IMR-90 (cell line): Measurements from ENCODE around the gene CCT5. TPM values are rescaled to one million over a fixed set of nuclear protein-coding genes. Genes with fewer than 3 reads are reported as not detected.

ENCODE experiments used
- ATAC-seq: fragments of 200-7000 bp; cut with Tn5 transposase; 2 replicates; pipeline ENCODE4 v1.9.1; 2020; ENCODE audit warnings: low read depth, mild to moderate bottlenecking, moderate library complexity
- BruUV-seq: library from RNA; stranded (reverse); fragments of 400-500 nt; replicated peaks from 2 replicates; lab custom pipeline; 2021; lab: Mats Ljungman, UMichigan
- CTCF ChIA-PET: fragments of 300-600 bp; formaldehyde crosslinking; extraction: SDS; loops from one replicate; lab custom pipeline; 2021; ENCODE audit warnings: antibody characterized with exemption; lab: Yijun Ruan, JAX
- POLR2A ChIA-PET: fragments of 300-600 bp; sonication (Branson Sonifier 250); formaldehyde crosslinking; loops from one replicate; lab custom pipeline; 2022; ENCODE audit warnings: antibody characterized with exemption; ENCODE audit not compliant: unreplicated experiment; lab: Charles Lee
- DNase-seq: peaks from one replicate; pipeline ENCODE4 v3.0.0; 2013
- H2AFZ ChIP-seq: replicated peaks from 2 replicates; pipeline ENCODE3; 2013; ENCODE audit warnings: low read length, mild to moderate bottlenecking; ENCODE audit not compliant: poor library complexity
- H2AK5ac ChIP-seq: 2 replicates; pipeline ENCODE4 v1.6.1; 2013; ENCODE audit warnings: low read depth, low read length, inconsistent platforms
- H2AK9ac ChIP-seq: replicated peaks from 2 replicates; pipeline ENCODE3; 2013; ENCODE audit warnings: mild to moderate bottlenecking, low read depth, low read length, moderate library complexity; ENCODE audit not compliant: poor library complexity
- H2BK120ac ChIP-seq: 2 replicates; pipeline ENCODE4 v1.6.1; 2013; ENCODE audit warnings: low read depth, low read length, inconsistent platforms
- H2BK15ac ChIP-seq: 3 replicates; pipeline ENCODE4 v1.6.1; 2013; ENCODE audit warnings: low read depth, low read length, inconsistent platforms
- H2BK20ac ChIP-seq: 2 replicates; pipeline ENCODE4 v1.6.1; 2013; ENCODE audit warnings: low read depth, mild to moderate bottlenecking, inconsistent platforms, low read length, moderate library complexity
- H2BK5ac ChIP-seq: 2 replicates; pipeline ENCODE4 v1.6.1; 2013; ENCODE audit warnings: mild to moderate bottlenecking, low read depth, low read length, inconsistent platforms; ENCODE audit not compliant: poor library complexity, severe bottlenecking
- H3K14ac ChIP-seq: replicated peaks from 2 replicates; pipeline ENCODE4 v1.6.1; 2013; ENCODE audit warnings: low read depth, low read length, inconsistent platforms
- H3K18ac ChIP-seq: 2 replicates; pipeline ENCODE4 v1.6.1; 2013; ENCODE audit warnings: low read depth, low read length, control low read depth
- H3K23ac ChIP-seq: 2 replicates; pipeline ENCODE4 v1.6.1; 2013; ENCODE audit warnings: low read depth, low read length, inconsistent platforms
- H3K27ac ChIP-seq: 2 replicates; pipeline ENCODE4 v1.5.1; 2013; ENCODE audit warnings: mild to moderate bottlenecking, control low read depth, low read length; ENCODE audit not compliant: insufficient read depth
- H3K27me3 ChIP-seq: 2 replicates; pipeline ENCODE4 v1.6.1; 2013; ENCODE audit warnings: low read length; ENCODE audit not compliant: control insufficient read depth, insufficient read depth
- H3K36me3 ChIP-seq: 2 replicates; pipeline ENCODE4 v1.6.1; 2013; ENCODE audit warnings: low read length, mixed read lengths; ENCODE audit not compliant: control insufficient read depth, insufficient read depth
- H3K4ac ChIP-seq: 2 replicates; pipeline ENCODE4 v1.6.1; 2013; ENCODE audit warnings: low read depth, low read length, inconsistent platforms
- H3K4me1 ChIP-seq: 2 replicates; pipeline ENCODE4 v1.6.1; 2013; ENCODE audit warnings: low read length, mixed read lengths; ENCODE audit not compliant: control insufficient read depth, insufficient read depth
- H3K4me2 ChIP-seq: 2 replicates; pipeline ENCODE4 v1.6.1; 2013; ENCODE audit warnings: low read depth, mild to moderate bottlenecking, control low read depth, low read length, moderate library complexity
- H3K4me3 ChIP-seq: 2 replicates; pipeline ENCODE4 v1.5.1; 2013; ENCODE audit warnings: low read depth, mild to moderate bottlenecking, control low read depth, low read length, moderate library complexity; ENCODE audit not compliant: insufficient read depth
- H3K56ac ChIP-seq: 2 replicates; pipeline ENCODE4 v1.6.1; 2013; ENCODE audit warnings: low read length, inconsistent platforms; ENCODE audit not compliant: insufficient read depth; ENCODE audit errors: extremely low read depth
- H3K79me1 ChIP-seq, 2 experiments: 2 replicates each; pipeline ENCODE4 v1.6.1; 2013; ENCODE audit warnings: low read length in 2 of 2, inconsistent platforms in 1 of 2, low read depth in 1 of 2
- H3K9ac ChIP-seq: 2 replicates; pipeline ENCODE4 v1.6.1; 2013; ENCODE audit warnings: low read depth, low read length, control low read depth
- H3K9me1 ChIP-seq: 2 replicates; pipeline ENCODE4 v1.6.1; 2013; ENCODE audit warnings: low read length, inconsistent platforms; ENCODE audit not compliant: insufficient read depth
- H3K9me3 ChIP-seq: 2 replicates; pipeline ENCODE4 v1.6.1; 2013; ENCODE audit warnings: low read length; ENCODE audit not compliant: control insufficient read depth, insufficient read depth
- H4K20me1 ChIP-seq: 2 replicates; pipeline ENCODE4 v1.6.1; 2013; ENCODE audit warnings: low read length, inconsistent platforms; ENCODE audit not compliant: insufficient read depth
- H4K5ac ChIP-seq: 2 replicates; pipeline ENCODE4 v1.6.1; 2013; ENCODE audit warnings: mild to moderate bottlenecking, low read depth, low read length, control low read depth
- H4K8ac ChIP-seq, 2 experiments: 2 replicates each; pipeline ENCODE4 v1.6.1; 2013; ENCODE audit warnings: low read depth in 2 of 2, low read length in 2 of 2, control low read depth in 1 of 2, inconsistent platforms in 1 of 2
- H4K91ac ChIP-seq: 2 replicates; pipeline ENCODE4 v1.6.1; 2013; ENCODE audit warnings: low read depth, low read length, inconsistent platforms; ENCODE audit not compliant: insufficient read depth
- CEBPB ChIP-seq: IDR thresholded peaks from 2 replicates; pipeline ENCODE4 v1.6.1; 2012; ENCODE audit warnings: low read depth, low read length, improper control_type of control experiment
- RAD21 ChIP-seq: IDR thresholded peaks from 2 replicates; pipeline ENCODE4 v1.6.1; 2012; ENCODE audit warnings: low read length, improper control_type of control experiment
- WGBS, 2 experiments: methylation state at CpG; one replicate each; pipeline versions ENCODE4 v1.1.5 to v1.1.7; 2013; ENCODE audit warnings: missing lambda C conversion rate in 2 of 2; ENCODE audit not compliant: insufficient read length in 1 of 2; ENCODE audit errors: extremely low coverage in 2 of 2; 5-methylcytosine and 5-hydroxymethylcytosine counted together
- dilution Hi-C: fragments of 300-500 bp; cut with HindIII; formaldehyde crosslinking; loops from one replicate; pipeline ENCODE4 v1.14.3; 2018; ENCODE audit warnings: low sequenced_read_pairs; ENCODE audit not compliant: unreplicated experiment
- in situ Hi-C: fragments of 300-500 bp; cut with MboI; formaldehyde crosslinking; loops from 3 replicates; pipeline ENCODE4 v1.14.3; 2019; ENCODE audit warnings: low sequenced_read_pairs, inconsistent platforms, mixed read lengths
- intact Hi-C: fragments of 100-400 bp; cut with micrococcal nuclease; formaldehyde crosslinking; loops from 2 replicates; pipeline ENCODE4 v1.10.0; 2022
- polyA plus RNA-seq, 3 experiments: library from polyadenylated mRNA; depleted of rRNA; stranded (reverse); fragments of >200 nt; gene quantifications; 2 replicates each; pipeline ENCODE4 v1.2.3, GENCODE V29; 2012; ENCODE audit warnings: low replicate concordance in 1 of 3
- total RNA-seq: library from RNA; depleted of rRNA; stranded (reverse); fragments of >200 nt; gene quantifications from 2 replicates; pipeline ENCODE4 v1.2.3, GENCODE V29; 2012

Gene CCT5
- total and polyA plus RNA-seq, 2 of the 4 experiments (the other 2 are of a cell fraction): 358 to 481 TPM

GRCh38 chr5:10227379-10227778, 22.7 kb upstream of the CCT5 start:
- Histone ChIP-seq H3K23ac (no peak overlapping the region), H2BK5ac (peak overlapping the region; percentile 43), H2BK15ac (no peak overlapping the region), H2BK120ac (no peak overlapping the region), H2AFZ (no peak overlapping the region), H2AK9ac (no peak overlapping the region), H3K27ac (no peak overlapping the region), H4K5ac (peak overlapping the region; percentile 59; the same call in 1 of the 2 replicates), H4K8ac (peak overlapping the region in 1 of 2 experiments; percentile 11; a peak in 1 of 4 replicates), H3K9me1 (peaks cover 10% of the 10 kb centered on the region), H3K4me1 (peaks cover 11% of the 10 kb centered on the region), H3K9me3 (peaks cover 1% of the 10 kb centered on the region; the same call in 1 of the 2 replicates), H3K27me3 (no peaks in the 10 kb centered on the region), H3K4me3 (no peak overlapping the region), H3K14ac (peak overlapping the region; percentile 27; the same call in 1 of the 2 replicates), H4K91ac (no peak overlapping the region), H3K56ac (no peak overlapping the region), H3K36me3 (no peaks in the 10 kb centered on the region), H2AK5ac (no peak overlapping the region; the same call in 1 of the 2 replicates), H3K79me1 (peaks cover 6 to 10% of the 10 kb centered on the region in 2 experiments; a peak in 3 of 4 replicates), H3K9ac (no peak overlapping the region), H3K4ac (peak overlapping the region; percentile 38; the same call in 1 of the 2 replicates), H3K4me2 (no peak overlapping the region), H2BK20ac (no peak overlapping the region), H4K20me1 (no peaks in the 10 kb centered on the region), H3K18ac (peak overlapping the region; percentile 46; the same call in 1 of the 2 replicates)
- CTCF ChIA-PET: no interaction called here
- in situ Hi-C loops: loop anchor here (10.0 kb wide), 1 partner anchor 673 kb away; no protein-coding TSS in a partner anchor
- POLR2A ChIA-PET: no interaction called here
- BruUV-seq: no TSS peak
- ATAC-seq (no peak), DNase-seq (peak; percentile 79)
- dilution Hi-C loops: no loop called here
- WGBS, 2 experiments: no CpG with 5 or more reads among the region's 7 CpGs
- intact Hi-C loops: no loop called here
- TF ChIP-seq RAD21 (no peak), CEBPB (peak; percentile 41; the same call in 1 of the 2 replicates)
